ENCODE results near the gene PLP2.

Gene PLP2

GRCh38 chrX:49186125-49187027, 14.7 kb downstream of the PLP2 start, which contains the start of gene PRICKLE3:
PRICKLE3 (minus strand) TSS chrX:49186373; CDS start chrX:49186297, 76 bp downstream.
- in situ Hi-C loops (cut with HindIII; ENCODE audit: low sequenced_read_pairs) = no loop called here

- in situ Hi-C loops (cut with HindIII; ENCODE audit: low sequenced_read_pairs) = no loop called here
Observed at GRCh38 chrX:49187028-49187394, 15.3 kb downstream of the PLP2 start.

- in situ Hi-C loops (cut with HindIII; ENCODE audit: low sequenced_read_pairs) = no loop called here
Observed at GRCh38 chrX:49187526-49187925, 15.8 kb downstream of the PLP2 start.

GRCh38 chrX:49188468-49189076, 16.9 kb downstream of the PLP2 start:
- in situ Hi-C loops (cut with HindIII; ENCODE audit: low sequenced_read_pairs) = no loop called here

GRCh38 chrX:49189606-49190005, 17.9 kb downstream of the PLP2 start:
- in situ Hi-C loops (cut with HindIII; ENCODE audit: low sequenced_read_pairs) = no loop called here

- in situ Hi-C loops (cut with HindIII; ENCODE audit: low sequenced_read_pairs) = no loop called here
Observed at GRCh38 chrX:49190821-49191573, 19.3 kb downstream of the PLP2 start.

- in situ Hi-C loops (cut with HindIII; ENCODE audit: low sequenced_read_pairs) = no loop called here
Observed at GRCh38 chrX:49191574-49192011, 19.9 kb downstream of the PLP2 start.

- in situ Hi-C loops (cut with HindIII; ENCODE audit: low sequenced_read_pairs) = no loop called here
Observed at GRCh38 chrX:49192722-49193328, 21.1 kb downstream of the PLP2 start.

GRCh38 chrX:49193542-49193964, 21.9 kb downstream of the PLP2 start:
- in situ Hi-C loops (cut with HindIII; ENCODE audit: low sequenced_read_pairs) = no loop called here

- in situ Hi-C loops (cut with HindIII; ENCODE audit: low sequenced_read_pairs) = no loop called here
Observed at GRCh38 chrX:49197543-49198087, 25.9 kb downstream of the PLP2 start.

- in situ Hi-C loops (cut with HindIII; ENCODE audit: low sequenced_read_pairs) = no loop called here
Observed at GRCh38 chrX:49198540-49199314, 27.0 kb downstream of the PLP2 start.

- in situ Hi-C loops (cut with HindIII; ENCODE audit: low sequenced_read_pairs) = no loop called here
Observed at GRCh38 chrX:49199315-49199595, 27.6 kb downstream of the PLP2 start.

GRCh38 chrX:49199906-49200771, 28.4 kb downstream of the PLP2 start, which contains the start of gene SYP:
SYP (minus strand) TSS chrX:49200193; CDS start chrX:49200186, 7 bp downstream.
- in situ Hi-C loops (cut with HindIII; ENCODE audit: low sequenced_read_pairs) = no loop called here

GRCh38 chrX:49202022-49202421, 30.3 kb downstream of the PLP2 start:
- in situ Hi-C loops (cut with HindIII; ENCODE audit: low sequenced_read_pairs) = no loop called here

- in situ Hi-C loops (cut with HindIII; ENCODE audit: low sequenced_read_pairs) = no loop called here
Observed at GRCh38 chrX:49203536-49203935, 31.8 kb downstream of the PLP2 start.

- in situ Hi-C loops (cut with HindIII; ENCODE audit: low sequenced_read_pairs) = no loop called here
Observed at GRCh38 chrX:49204017-49204416, 32.3 kb downstream of the PLP2 start.

- in situ Hi-C loops (cut with HindIII; ENCODE audit: low sequenced_read_pairs) = no loop called here
Observed at GRCh38 chrX:49204709-49205108, 33.0 kb downstream of the PLP2 start.

GRCh38 chrX:49205443-49205842, 33.7 kb downstream of the PLP2 start:
- in situ Hi-C loops (cut with HindIII; ENCODE audit: low sequenced_read_pairs) = no loop called here

- in situ Hi-C loops (cut with HindIII; ENCODE audit: low sequenced_read_pairs) = no loop called here
Observed at GRCh38 chrX:49206543-49206942, 34.8 kb downstream of the PLP2 start.

Measured in DLD1 (cell line).